Transverse colon (tissue), 4 donors: ENCODE results near the gene EHMT1. TPM values are rescaled to one million over a fixed set of nuclear protein-coding genes. Genes with fewer than 3 reads are reported as not detected.

Experiments
- DNase-seq: peaks from one replicate; pipeline ENCODE4 v3.0.0-alpha.2; 2019
- H3K27ac ChIP-seq, 4 donors: fragments of 200-600 bp; sonication (generic); 2 replicates each; pipeline ENCODE4 v1.5.1; 2016 to 2018; ENCODE audit warnings: inconsistent platforms in 4 of 4
- H3K27me3 ChIP-seq: fragments of 200-600 bp; sonication (generic); 2 replicates; pipeline ENCODE4 v1.5.1; 2017; ENCODE audit warnings: inconsistent platforms
- H3K36me3 ChIP-seq, 4 donors: fragments of 200-600 bp; sonication (generic); 2 replicates each; pipeline ENCODE4 v1.5.1; 2017 to 2019; ENCODE audit warnings: inconsistent platforms in 4 of 4
- H3K4me1 ChIP-seq, 4 donors: fragments of 200-600 bp; sonication (generic); 2 replicates each; pipeline ENCODE4 v1.5.1; 2017 to 2020; ENCODE audit warnings: inconsistent platforms in 4 of 4
- H3K4me3 ChIP-seq, 4 donors: fragments of 200-600 bp; sonication (generic); 1 replicate in 1 of 4; 2 replicates in 3 of 4; pipeline versions ENCODE4 v1.5.1 to v1.6.1; 2017 to 2019; ENCODE audit warnings: inconsistent platforms in 4 of 4
- H3K9me3 ChIP-seq, 2 donors: fragments of 200-600 bp; sonication (generic); 2 replicates each; pipeline ENCODE4 v1.5.1; 2017 to 2019; ENCODE audit warnings: inconsistent platforms in 2 of 2
- CTCF ChIP-seq, 5 experiments: fragments of 200-600 bp in 3 of 5; fragments of 450-650 bp in 2 of 5; sonication (generic) in 3 of 5; IDR thresholded peaks; 1 replicate in 2 of 5; 2 replicates in 3 of 5; pipeline ENCODE4 v1.5.1; 2016 to 2017; ENCODE audit warnings: antibody characterized with exemption in 5 of 5, inconsistent platforms in 3 of 5, mild to moderate bottlenecking in 2 of 5, moderate library complexity in 1 of 5
- EP300 ChIP-seq: sonication (generic); formaldehyde crosslinking; IDR thresholded peaks from one replicate; pipeline ENCODE4 v1.6.1; 2017; ENCODE audit warnings: antibody characterized with exemption, low read depth
- POLR2A ChIP-seq: fragments of 450-650 bp; IDR thresholded peaks from one replicate; pipeline ENCODE4 v1.6.1; 2016; ENCODE audit warnings: antibody characterized with exemption, mild to moderate bottlenecking, moderate library complexity
- POLR2AphosphoS5 ChIP-seq, 3 donors: sonication (generic); formaldehyde crosslinking; IDR thresholded peaks; one replicate each; pipeline ENCODE4 v1.6.1; 2016; ENCODE audit warnings: antibody characterized with exemption in 3 of 3
- WGBS, 2 donors: methylation state at CpG; one replicate each; pipeline ENCODE4 v1.1.5; 2018; ENCODE audit warnings: low coverage in 1 of 2; 5-methylcytosine and 5-hydroxymethylcytosine counted together
- in situ Hi-C, 4 donors: fragments of 200-750 bp; cut with MboI; loops; one replicate each; pipeline versions ENCODE4 v1.15.0 to v1.15.1; 2017; ENCODE audit warnings: low sequenced_read_pairs in 3 of 4, low pct_ligation_motif_present in 1 of 4, low pct_unique_long_range_greater_than_20kb in 1 of 4
- intact Hi-C: fragments of 100-400 bp; cut with DNase I; formaldehyde crosslinking; loops from one replicate; pipeline ENCODE4 v1.15.1; 2023; ENCODE audit warnings: low total_unique reads
- total RNA-seq, 4 donors: library from RNA; depleted of rRNA; stranded (reverse); fragments of >200 nt; gene quantifications; one replicate each; pipeline ENCODE4 v1.1.0, GENCODE V29; 2016

EHMT1 gene
- total RNA-seq, 4 donors from 2014 or later = 93.8 to 184 (median 139) TPM

- Histone ChIP-seq H3K4me1 (peaks cover 15 to 30% (median 25%) of the 10 kb centered on the region in 4 donors), H3K27ac (no peak overlapping the region), H3K36me3 (peaks cover 0 to 15% (median 4%) of the 10 kb centered on the region in 4 donors), H3K9me3 (no peaks in the 10 kb centered on the region), H3K27me3 (no peaks in the 10 kb centered on the region), H3K4me3 (no peak overlapping the region)
- intact Hi-C loops (loop anchor here (5.0 kb wide), 1 partner anchor 42 kb away; the partner anchor contains the start of gene EHMT1), in situ Hi-C loops (no loop called here)
- DNase-seq = no peak
- TF ChIP-seq POLR2A (no peak), POLR2AphosphoS5 (IDR thresholded peaks at IDR 0.05) (no peak), EP300 (no peak), CTCF (IDR thresholded peaks at IDR 0.05) (no peak)
- 49 to 67% methylated on average over 4 to 9 of the region's 9 CpGs for WGBS, 2 donors
Observed at GRCh38 chr9:137575364-137575715, 43.5 kb upstream of the EHMT1 start.

- Histone ChIP-seq H3K4me3 (no peak overlapping the region), H3K27me3 (no peaks in the 10 kb centered on the region), H3K27ac (no peak overlapping the region), H3K36me3 (peaks cover 0 to 15% (median 4%) of the 10 kb centered on the region in 4 donors), H3K9me3 (no peaks in the 10 kb centered on the region), H3K4me1 (peaks cover 15 to 30% (median 25%) of the 10 kb centered on the region in 4 donors)
- DNase-seq = no peak
- 73 to 95% methylated on average over 7 to 12 of the region's 12 CpGs for WGBS, 2 donors
- TF ChIP-seq POLR2A = no peak
- TF ChIP-seq EP300 = no peak
- no peak for TF ChIP-seq POLR2AphosphoS5 (IDR thresholded peaks at IDR 0.05)
- no peak for TF ChIP-seq CTCF (IDR thresholded peaks at IDR 0.05)
- intact Hi-C loops = loop anchor here (5.0 kb wide), 1 partner anchor 41 kb away; the partner anchor contains the start of gene EHMT1
- in situ Hi-C loops = no loop called here
Observed at GRCh38 chr9:137575716-137576411, 42.9 kb upstream of the EHMT1 start.

GRCh38 chr9:137578518-137579258 is 40.1 kb upstream of the EHMT1 start, which contains the start of gene DPH7:
DPH7 (minus strand) TSS chr9:137578925; CDS start chr9:137578777, 148 bp downstream.
- TF ChIP-seq EP300 (no peak), CTCF (IDR thresholded peaks at IDR 0.05) (peak; percentile 85 to 97 (median 94)), POLR2AphosphoS5 (IDR thresholded peaks at IDR 0.05) (peak in 2 of 3 donors; percentile 83 to 84), POLR2A (peak; percentile 71)
- Histone ChIP-seq H3K36me3 (no peaks in the 10 kb centered on the region), H3K27me3 (no peaks in the 10 kb centered on the region), H3K4me1 (peaks cover 15 to 30% (median 25%) of the 10 kb centered on the region in 4 donors), H3K27ac (peak within 1 kb of the TSS; percentile 79 to 97 (median 91)), H3K9me3 (no peaks in the 10 kb centered on the region), H3K4me3 (peak within 1 kb of the TSS; percentile 70 to 94 (median 80))
- in situ Hi-C loops = no loop called here
- intact Hi-C loops = loop anchor here (5.0 kb wide), 1 partner anchor 39 kb away; the partner anchor contains the start of gene EHMT1
- 2% methylated on average over 42 of the region's 82 CpGs; no CpG with 5 or more reads in 1 of the 2 donors for WGBS, 2 donors
- peak; percentile 97 for DNase-seq

GRCh38 chr9:137579259-137579604 is 39.6 kb upstream of the EHMT1 start:
- no peak for TF ChIP-seq POLR2AphosphoS5 (IDR thresholded peaks at IDR 0.05)
- TF ChIP-seq EP300 = no peak
- TF ChIP-seq POLR2A = no peak
- intact Hi-C loops (loop anchor here (5.0 kb wide), 1 partner anchor 38 kb away; the partner anchor contains the start of gene EHMT1), in situ Hi-C loops (no loop called here)
- Histone ChIP-seq H3K4me1 (peaks cover 15 to 30% (median 25%) of the 10 kb centered on the region in 4 donors), H3K27me3 (no peaks in the 10 kb centered on the region), H3K36me3 (no peaks in the 10 kb centered on the region), H3K27ac (peak overlapping the region; percentile 79 to 97 (median 91)), H3K4me3 (peak overlapping the region; percentile 27 to 94 (median 71)), H3K9me3 (no peaks in the 10 kb centered on the region)
- DNase-seq = no peak
- WGBS, 2 donors = 60 to 65% methylated on average over 4 to 16 of the region's 19 CpGs
